ENCODE measurements around the gene CPZ. TPM values are rescaled to one million over a fixed set of nuclear protein-coding genes. Genes with fewer than 3 reads are reported as not detected.
A peak's percentile ranks its signal among the peaks of the same experiment; 100 is the strongest.

CPZ gene
- total RNA-seq, 4 donors from 2014 or later, result 0.32 to 4.2 (median 2.1) TPM

- TF ChIP-seq, protein P1, sequence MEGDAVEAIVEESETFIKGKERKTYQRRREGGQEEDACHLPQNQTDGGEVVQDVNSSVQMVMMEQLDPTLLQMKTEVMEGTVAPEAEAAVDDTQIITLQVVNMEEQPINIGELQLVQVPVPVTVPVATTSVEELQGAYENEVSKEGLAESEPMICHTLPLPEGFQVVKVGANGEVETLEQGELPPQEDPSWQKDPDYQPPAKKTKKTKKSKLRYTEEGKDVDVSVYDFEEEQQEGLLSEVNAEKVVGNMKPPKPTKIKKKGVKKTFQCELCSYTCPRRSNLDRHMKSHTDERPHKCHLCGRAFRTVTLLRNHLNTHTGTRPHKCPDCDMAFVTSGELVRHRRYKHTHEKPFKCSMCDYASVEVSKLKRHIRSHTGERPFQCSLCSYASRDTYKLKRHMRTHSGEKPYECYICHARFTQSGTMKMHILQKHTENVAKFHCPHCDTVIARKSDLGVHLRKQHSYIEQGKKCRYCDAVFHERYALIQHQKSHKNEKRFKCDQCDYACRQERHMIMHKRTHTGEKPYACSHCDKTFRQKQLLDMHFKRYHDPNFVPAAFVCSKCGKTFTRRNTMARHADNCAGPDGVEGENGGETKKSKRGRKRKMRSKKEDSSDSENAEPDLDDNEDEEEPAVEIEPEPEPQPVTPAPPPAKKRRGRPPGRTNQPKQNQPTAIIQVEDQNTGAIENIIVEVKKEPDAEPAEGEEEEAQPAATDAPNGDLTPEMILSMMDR (IDR thresholded peaks at IDR 0.05), result no peak
- TF ChIP-seq POLR2A (IDR thresholded peaks at IDR 0.05) (no peak), POLR2AphosphoS5 (IDR thresholded peaks at IDR 0.05) (no peak), EP300 (IDR thresholded peaks at IDR 0.05) (no peak)
- no peak overlapping the region for H3K27ac ChIP-seq
- H3K9me3 ChIP-seq, result no peaks in the 10 kb centered on the region
- no peak overlapping the region for H3K4me3 ChIP-seq
- H3K4me1 ChIP-seq, result no peaks in the 10 kb centered on the region
- DNase-seq (ENCODE audit: low spot score in 2 of 2), result peak in 1 of 2 donors; percentile 56
- H3K27me3 ChIP-seq, result no peaks in the 10 kb centered on the region
- WGBS, result 70% methylated on average over 3 of the region's 12 CpGs
- H3K36me3 ChIP-seq, result no peaks in the 10 kb centered on the region
These were observed 38.6 kb upstream of the CPZ start for GRCh38 chr4:8553991-8554405.

- TF ChIP-seq POLR2AphosphoS5 (IDR thresholded peaks at IDR 0.05) (no peak), POLR2A (IDR thresholded peaks at IDR 0.05) (no peak), EP300 (IDR thresholded peaks at IDR 0.05) (no peak)
- TF ChIP-seq, protein P1 (IDR thresholded peaks at IDR 0.05), result no peak
- WGBS, result 85% methylated on average over 17 of the region's 17 CpGs
- Histone ChIP-seq H3K27me3 (no peaks in the 10 kb centered on the region), H3K4me3 (no peak overlapping the region), H3K4me1 (no peaks in the 10 kb centered on the region), H3K36me3 (no peaks in the 10 kb centered on the region), H3K9me3 (no peaks in the 10 kb centered on the region), H3K27ac (no peak overlapping the region)
- DNase-seq (ENCODE audit: low spot score in 2 of 2), result no peak
These were observed 37.9 kb upstream of the CPZ start for GRCh38 chr4:8554555-8555100.

DNA sequence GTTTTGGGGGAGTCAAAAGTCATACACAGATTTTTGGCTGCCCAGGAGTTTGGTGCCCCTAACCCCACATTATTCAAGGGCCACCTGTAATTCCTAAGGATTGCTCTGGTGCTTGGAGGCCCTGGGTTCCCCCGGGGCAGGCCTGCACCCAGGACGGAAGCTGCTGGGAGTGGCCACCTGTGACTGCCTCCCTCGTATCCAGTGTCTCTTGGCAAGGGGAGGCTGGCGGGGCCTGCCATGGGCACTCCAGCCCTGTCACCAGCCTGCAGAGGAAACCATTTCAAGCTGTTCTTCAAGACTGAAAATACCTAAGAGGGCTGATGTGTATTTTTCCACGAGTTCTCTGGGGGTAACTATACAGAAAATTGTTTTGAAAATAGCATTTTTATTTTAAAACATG lies 36.8 kb upstream of the CPZ start:
- no peak for TF ChIP-seq POLR2A (IDR thresholded peaks at IDR 0.05)
- TF ChIP-seq, protein P1 (IDR thresholded peaks at IDR 0.05), result no peak
- TF ChIP-seq POLR2AphosphoS5 (IDR thresholded peaks at IDR 0.05), result no peak
- no peak for TF ChIP-seq EP300 (IDR thresholded peaks at IDR 0.05)
- H3K27me3 ChIP-seq, result no peaks in the 10 kb centered on the region
- no peak overlapping the region for H3K27ac ChIP-seq
- 70% methylated on average over 5 of the region's 5 CpGs for WGBS
- no peak overlapping the region for H3K4me3 ChIP-seq
- no peaks in the 10 kb centered on the region for H3K36me3 ChIP-seq
- no peak for DNase-seq (ENCODE audit: low spot score in 2 of 2)
- H3K4me1 ChIP-seq, result no peaks in the 10 kb centered on the region
- H3K9me3 ChIP-seq, result no peaks in the 10 kb centered on the region

GRCh38 chr4:8556341-8557150 lies 36.0 kb upstream of the CPZ start:
- H3K27ac ChIP-seq, result no peak overlapping the region
- no peaks in the 10 kb centered on the region for H3K27me3 ChIP-seq
- no peak overlapping the region for H3K4me3 ChIP-seq
- DNase-seq (ENCODE audit: low spot score in 2 of 2), result no peak
- WGBS, result 62% methylated on average over 17 of the region's 17 CpGs
- H3K4me1 ChIP-seq, result no peaks in the 10 kb centered on the region
- H3K9me3 ChIP-seq, result no peaks in the 10 kb centered on the region
- TF ChIP-seq EP300 (IDR thresholded peaks at IDR 0.05) (no peak), POLR2AphosphoS5 (IDR thresholded peaks at IDR 0.05) (no peak), POLR2A (IDR thresholded peaks at IDR 0.05) (no peak)
- TF ChIP-seq, protein P1 (IDR thresholded peaks at IDR 0.05), result no peak
- H3K36me3 ChIP-seq, result no peaks in the 10 kb centered on the region

All from suprapubic skin (tissue), 4 donors.